ENCODE data around the gene KIR3DL2.
"Not testable (repeated sequence)": the region's sequence is repeated elsewhere in the genome, so short reads cannot be mapped to it uniquely, and the experiment has no call there.

Gene KIR3DL2

DNA sequence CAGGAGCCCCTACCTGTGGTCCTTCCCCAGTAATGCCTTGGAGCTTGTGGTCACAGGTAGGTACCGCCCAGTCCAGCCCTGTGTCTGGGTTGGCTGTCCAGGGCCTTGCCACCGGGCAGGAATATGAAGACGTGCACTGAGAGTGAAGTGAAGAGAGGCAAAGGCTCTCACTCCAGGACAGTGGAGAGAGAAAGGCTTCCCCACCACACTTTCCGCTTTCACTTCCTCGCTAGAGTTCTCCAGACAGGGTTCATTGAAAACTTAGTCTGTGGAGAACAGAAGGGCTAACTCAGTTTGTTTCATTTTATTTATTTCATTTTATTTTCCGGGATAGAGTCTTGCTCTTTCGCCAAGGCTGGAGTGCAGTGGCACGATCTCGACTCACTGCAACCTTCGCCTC is 38.0 kb downstream of the KIR3DL2 start:
- DNase-seq (ENCODE audit: low read depth) = no peak
- no peak for TF ChIP-seq CTCF (IDR thresholded peaks at IDR 0.05; ENCODE audit: low read length, missing control alignments)
- H3K4me3 ChIP-seq (replicated peaks; ENCODE audit: low read depth, low read length) = no peak overlapping the region

DNA sequence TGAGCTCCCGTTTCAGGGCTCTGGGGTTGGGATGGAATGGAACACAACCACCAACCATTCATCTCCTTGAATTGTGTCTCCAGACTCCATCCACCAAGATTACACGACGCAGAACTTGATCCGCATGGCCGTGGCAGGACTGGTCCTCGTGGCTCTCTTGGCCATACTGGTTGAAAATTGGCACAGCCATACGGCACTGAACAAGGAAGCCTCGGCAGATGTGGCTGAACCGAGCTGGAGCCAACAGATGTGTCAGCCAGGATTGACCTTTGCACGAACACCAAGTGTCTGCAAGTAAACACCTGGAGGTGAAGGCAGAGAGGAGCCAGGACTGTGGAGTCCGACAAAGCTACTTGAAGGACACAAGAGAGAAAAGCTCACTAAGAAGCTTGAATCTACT is 39.3 kb downstream of the KIR3DL2 start:
- DNase-seq (ENCODE audit: low read depth) = no peak
- H3K4me3 ChIP-seq (replicated peaks; ENCODE audit: low read depth, low read length) = no peak overlapping the region
- TF ChIP-seq CTCF (IDR thresholded peaks at IDR 0.05; ENCODE audit: low read length, missing control alignments) = no peak

DNA sequence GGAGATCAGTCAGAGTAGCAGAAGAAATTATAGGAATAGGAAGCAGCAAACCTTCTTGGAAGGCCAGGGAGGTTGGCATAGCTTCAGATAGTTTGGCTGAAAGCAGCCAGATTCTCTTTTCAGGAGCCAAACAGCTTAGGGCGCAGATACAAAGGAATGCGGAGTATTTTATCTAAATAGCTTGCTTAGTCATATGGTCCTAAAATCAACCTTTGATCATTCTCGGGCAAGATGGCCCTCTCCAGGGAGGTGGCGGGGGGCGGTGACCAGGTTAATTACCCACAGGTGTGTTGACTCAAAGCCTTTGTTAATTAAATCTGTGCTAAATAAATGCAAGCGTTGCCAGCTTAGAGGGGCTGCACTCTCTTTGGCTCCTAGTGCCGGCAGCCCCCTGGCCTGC is 43.2 kb downstream of the KIR3DL2 start:
- DNase-seq (ENCODE audit: low read depth) = no peak
- no peak overlapping the region for H3K4me3 ChIP-seq (replicated peaks; ENCODE audit: low read depth, low read length)
- no peak for TF ChIP-seq CTCF (IDR thresholded peaks at IDR 0.05; ENCODE audit: low read length, missing control alignments)

DNA sequence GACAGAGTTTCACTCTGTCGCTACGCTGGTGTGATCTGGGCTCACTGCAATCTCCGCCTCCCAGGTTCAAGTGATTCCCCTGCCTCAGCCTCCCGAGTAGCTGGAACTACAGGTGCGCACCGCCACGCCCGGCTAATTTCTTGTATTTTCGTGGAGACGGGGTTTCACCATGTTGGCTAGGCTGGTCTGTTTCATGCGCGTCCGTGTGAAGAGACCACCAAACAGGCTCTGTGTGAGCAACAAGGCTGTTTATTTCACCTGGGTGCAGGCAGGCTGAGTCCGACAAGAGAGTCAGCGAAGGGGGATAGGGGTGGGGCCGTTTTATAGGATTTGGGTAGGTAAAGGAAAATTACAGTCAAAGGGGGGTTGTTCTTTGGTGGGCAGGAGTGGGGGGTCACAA is 43.9 kb downstream of the KIR3DL2 start:
- not testable (repeated sequence) for DNase-seq (ENCODE audit: low read depth); H3K4me3 ChIP-seq (replicated peaks; ENCODE audit: low read depth, low read length)

DNA sequence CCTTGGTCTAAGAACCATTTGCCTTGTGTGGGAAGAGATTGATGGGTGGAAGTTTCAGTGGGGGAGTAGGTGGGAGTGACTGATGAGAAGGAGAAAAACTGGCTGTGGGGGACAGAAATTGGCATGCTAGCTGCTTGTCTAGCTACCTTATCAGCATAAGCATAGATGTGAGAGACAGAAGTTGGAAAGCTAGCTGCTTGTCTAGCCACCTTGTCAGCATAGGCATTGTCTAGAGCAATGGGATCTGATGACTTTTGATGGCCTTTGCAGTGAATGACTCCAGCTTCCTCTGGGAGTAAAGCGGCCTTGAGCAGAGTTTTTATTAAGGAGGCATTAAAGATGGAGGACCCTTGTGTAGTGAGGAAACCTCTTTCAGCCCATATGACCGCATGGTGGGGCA is 45.8 kb downstream of the KIR3DL2 start:
- no peak for DNase-seq (ENCODE audit: low read depth)
- TF ChIP-seq CTCF (IDR thresholded peaks at IDR 0.05; ENCODE audit: low read length, missing control alignments) = no peak
- H3K4me3 ChIP-seq (replicated peaks; ENCODE audit: low read depth, low read length) = no peak overlapping the region

DNA sequence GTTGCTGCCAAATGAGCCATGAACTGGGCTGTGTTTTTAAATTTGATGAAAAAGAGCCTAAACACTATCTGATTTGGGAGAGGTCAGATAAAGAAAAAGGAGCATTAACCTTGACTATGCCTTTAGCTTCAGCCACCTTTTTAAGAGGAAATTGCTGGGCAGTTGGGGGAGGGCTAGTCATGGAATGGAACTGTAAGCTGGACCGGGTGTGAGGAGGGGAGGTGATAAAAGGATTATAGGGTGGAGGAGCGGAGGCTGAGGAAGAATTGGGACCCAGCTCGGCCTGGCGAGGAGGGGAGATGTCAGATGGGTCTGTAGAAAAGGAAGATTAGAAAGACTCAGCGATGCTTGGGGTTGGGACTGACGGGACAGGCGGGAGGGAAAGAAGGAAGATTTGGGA is 48.4 kb downstream of the KIR3DL2 start:
- not testable (repeated sequence) for H3K4me3 ChIP-seq (replicated peaks; ENCODE audit: low read depth, low read length); DNase-seq (ENCODE audit: low read depth)

DNA sequence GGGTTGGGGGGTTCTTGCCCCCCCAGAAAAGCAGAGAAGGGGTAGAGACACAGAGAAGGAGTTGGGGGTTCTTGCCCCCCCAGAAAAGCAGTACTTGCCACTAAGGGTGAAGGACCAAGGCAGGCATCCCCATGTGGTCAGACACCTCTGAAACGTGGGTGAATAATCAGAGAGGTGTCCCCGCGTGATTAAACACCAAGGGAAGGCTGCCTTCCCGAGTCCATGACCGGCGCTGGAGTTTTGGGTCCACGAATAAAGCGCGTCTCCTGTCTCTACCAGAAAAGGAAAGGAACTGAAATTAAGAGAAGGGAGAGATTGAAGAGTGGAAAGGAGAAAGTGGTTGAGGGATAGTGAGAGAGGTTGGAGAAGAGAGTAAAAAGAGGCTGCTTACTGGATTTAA is 49.4 kb downstream of the KIR3DL2 start:
- not testable (repeated sequence) for H3K4me3 ChIP-seq (replicated peaks; ENCODE audit: low read depth, low read length); DNase-seq (ENCODE audit: low read depth)

- not testable (repeated sequence) for DNase-seq (ENCODE audit: low read depth); H3K4me3 ChIP-seq (replicated peaks; ENCODE audit: low read depth, low read length)
Observed at GRCh38 chr19:54901153-54901552, 50.9 kb downstream of the KIR3DL2 start.

GRCh38 chr19:54902061-54902460 is 51.8 kb downstream of the KIR3DL2 start:
- TF ChIP-seq CTCF (IDR thresholded peaks at IDR 0.05; ENCODE audit: low read length, missing control alignments) = no peak
- DNase-seq (ENCODE audit: low read depth) = no peak

More at GRCh38 chr19:54902061-54902460, 51.8 kb downstream of the KIR3DL2 start:
- H3K4me3 ChIP-seq (replicated peaks; ENCODE audit: low read depth, low read length) = no peak overlapping the region
